ENCODE results near the gene LAMA2.

Gene LAMA2

GRCh38 chr6:129451187-129451586 is 568.2 kb downstream of the LAMA2 start:
- Histone ChIP-seq H3K14ac (ENCODE audit: low read length in 2 of 2) (no peak overlapping the region), H3K23ac (ENCODE audit: low read length in 2 of 2) (no peak overlapping the region), H3K4ac (ENCODE audit: low read depth in 1 of 2, low read length in 2 of 2) (no peak overlapping the region), H3K36me3 (ENCODE audit: control insufficient read depth in 1 of 2, insufficient read depth in 2 of 2, low read depth in 1 of 2, low read length in 2 of 2) (peaks cover 0 to 5% of the 10 kb centered on the region in 2 experiments), H4K8ac (ENCODE audit: low read length) (no peak overlapping the region), H3K4me3 (ENCODE audit: insufficient read depth in 1 of 2, low read depth in 1 of 2, low read length in 2 of 2) (no peak overlapping the region), H3K18ac (ENCODE audit: low read depth in 1 of 2, low read length in 2 of 2) (no peak overlapping the region), H3K4me2 (ENCODE audit: low read length, poor library complexity, severe bottlenecking) (no peak overlapping the region), H2BK120ac (ENCODE audit: low read depth, low read length) (no peak overlapping the region), H2AK5ac (ENCODE audit: low read length, severe bottlenecking) (no peak overlapping the region), H3K27ac (ENCODE audit: low read length, poor library complexity, severe bottlenecking) (no peak overlapping the region), H3K4me1 (ENCODE audit: control insufficient read depth, insufficient read depth, low read depth, low read length) (no peaks in the 10 kb centered on the region), H3K27me3 (ENCODE audit: control insufficient read depth in 1 of 2, insufficient read depth in 1 of 2, low read length in 2 of 2) (no peaks in the 10 kb centered on the region), H2BK15ac (ENCODE audit: low read depth, poor library complexity, severe bottlenecking) (no peak overlapping the region), H2BK12ac (ENCODE audit: low read length in 2 of 2) (no peak overlapping the region), H4K91ac (ENCODE audit: low read length) (no peak overlapping the region), H3K9ac (ENCODE audit: low read length) (no peak overlapping the region), H3K9me3 (ENCODE audit: control insufficient read depth, low read length) (no peaks in the 10 kb centered on the region), H3K79me1 (replicated peaks; ENCODE audit: low read length, poor library complexity, severe bottlenecking) (no peaks in the 10 kb centered on the region), H2BK5ac (ENCODE audit: low read depth, low read length, poor library complexity, severe bottlenecking) (no peak overlapping the region), H2AFZ (ENCODE audit: low read depth, low read length) (no peak overlapping the region)
- DNase-seq, result no peak

GRCh38 chr6:129453073-129453472 is 570.1 kb downstream of the LAMA2 start:
- Histone ChIP-seq H3K9me3 (ENCODE audit: control insufficient read depth, low read length) (no peaks in the 10 kb centered on the region), H3K4ac (ENCODE audit: low read depth in 1 of 2, low read length in 2 of 2) (no peak overlapping the region), H2AFZ (ENCODE audit: low read depth, low read length) (no peak overlapping the region), H2BK15ac (ENCODE audit: low read depth, poor library complexity, severe bottlenecking) (no peak overlapping the region), H4K8ac (ENCODE audit: low read length) (no peak overlapping the region), H3K27ac (ENCODE audit: low read length, poor library complexity, severe bottlenecking) (no peak overlapping the region), H2BK120ac (ENCODE audit: low read depth, low read length) (no peak overlapping the region), H3K4me2 (ENCODE audit: low read length, poor library complexity, severe bottlenecking) (no peak overlapping the region), H2BK12ac (ENCODE audit: low read length in 2 of 2) (no peak overlapping the region), H2AK5ac (ENCODE audit: low read length, severe bottlenecking) (no peak overlapping the region), H3K27me3 (ENCODE audit: control insufficient read depth in 1 of 2, insufficient read depth in 1 of 2, low read length in 2 of 2) (no peaks in the 10 kb centered on the region), H3K4me3 (ENCODE audit: insufficient read depth in 1 of 2, low read depth in 1 of 2, low read length in 2 of 2) (no peak overlapping the region), H3K18ac (ENCODE audit: low read depth in 1 of 2, low read length in 2 of 2) (no peak overlapping the region), H3K14ac (ENCODE audit: low read length in 2 of 2) (no peak overlapping the region), H3K36me3 (ENCODE audit: control insufficient read depth in 1 of 2, insufficient read depth in 2 of 2, low read depth in 1 of 2, low read length in 2 of 2) (peaks cover 0 to 11% of the 10 kb centered on the region in 2 experiments), H2BK5ac (ENCODE audit: low read depth, low read length, poor library complexity, severe bottlenecking) (no peak overlapping the region), H4K91ac (ENCODE audit: low read length) (no peak overlapping the region), H3K23ac (ENCODE audit: low read length in 2 of 2) (no peak overlapping the region), H3K9ac (ENCODE audit: low read length) (no peak overlapping the region), H3K79me1 (replicated peaks; ENCODE audit: low read length, poor library complexity, severe bottlenecking) (no peaks in the 10 kb centered on the region), H3K4me1 (ENCODE audit: control insufficient read depth, insufficient read depth, low read depth, low read length) (no peaks in the 10 kb centered on the region)
- WGBS, result no CpG with 5 or more reads among the region's 3 CpGs
- no peak for DNase-seq

GRCh38 chr6:129454488-129454887 is 571.5 kb downstream of the LAMA2 start:
- no peak overlapping the region for H2BK120ac ChIP-seq (ENCODE audit: low read depth, low read length)
- H3K4me3 ChIP-seq (ENCODE audit: insufficient read depth in 1 of 2, low read depth in 1 of 2, low read length in 2 of 2), result no peak overlapping the region

GRCh38 chr6:129455126-129455769 is 572.3 kb downstream of the LAMA2 start:
- Histone ChIP-seq H4K91ac (ENCODE audit: low read length) (no peak overlapping the region), H2BK120ac (ENCODE audit: low read depth, low read length) (no peak overlapping the region), H3K14ac (ENCODE audit: low read length in 2 of 2) (no peak overlapping the region), H3K9me3 (ENCODE audit: control insufficient read depth, low read length) (no peaks in the 10 kb centered on the region), H3K23ac (ENCODE audit: low read length in 2 of 2) (no peak overlapping the region), H3K36me3 (ENCODE audit: control insufficient read depth in 1 of 2, insufficient read depth in 2 of 2, low read depth in 1 of 2, low read length in 2 of 2) (peaks cover 0 to 17% of the 10 kb centered on the region in 2 experiments), H3K79me1 (replicated peaks; ENCODE audit: low read length, poor library complexity, severe bottlenecking) (no peaks in the 10 kb centered on the region), H4K8ac (ENCODE audit: low read length) (no peak overlapping the region), H3K4me3 (ENCODE audit: insufficient read depth in 1 of 2, low read depth in 1 of 2, low read length in 2 of 2) (no peak overlapping the region), H2AFZ (ENCODE audit: low read depth, low read length) (no peak overlapping the region), H2BK5ac (ENCODE audit: low read depth, low read length, poor library complexity, severe bottlenecking) (no peak overlapping the region), H2BK15ac (ENCODE audit: low read depth, poor library complexity, severe bottlenecking) (no peak overlapping the region), H2BK12ac (ENCODE audit: low read length in 2 of 2) (no peak overlapping the region), H2AK5ac (ENCODE audit: low read length, severe bottlenecking) (no peak overlapping the region), H3K18ac (ENCODE audit: low read depth in 1 of 2, low read length in 2 of 2) (no peak overlapping the region), H3K27me3 (ENCODE audit: control insufficient read depth in 1 of 2, insufficient read depth in 1 of 2, low read length in 2 of 2) (no peaks in the 10 kb centered on the region), H3K27ac (ENCODE audit: low read length, poor library complexity, severe bottlenecking) (no peak overlapping the region), H3K9ac (ENCODE audit: low read length) (no peak overlapping the region), H3K4me2 (ENCODE audit: low read length, poor library complexity, severe bottlenecking) (no peak overlapping the region), H3K4me1 (ENCODE audit: control insufficient read depth, insufficient read depth, low read depth, low read length) (no peaks in the 10 kb centered on the region), H3K4ac (ENCODE audit: low read depth in 1 of 2, low read length in 2 of 2) (no peak overlapping the region)
- 100% methylated on average over 1 of the region's 3 CpGs for WGBS
- DNase-seq, result no peak

More at GRCh38 chr6:129454488-129454887, 571.5 kb downstream of the LAMA2 start:
- no peak overlapping the region for H3K27ac ChIP-seq (ENCODE audit: low read length, poor library complexity, severe bottlenecking)
- H3K14ac ChIP-seq (ENCODE audit: low read length in 2 of 2), result no peak overlapping the region
- no peak overlapping the region for H3K4ac ChIP-seq (ENCODE audit: low read depth in 1 of 2, low read length in 2 of 2)
- H2AFZ ChIP-seq (ENCODE audit: low read depth, low read length), result no peak overlapping the region
- peaks cover 0 to 15% of the 10 kb centered on the region in 2 experiments for H3K36me3 ChIP-seq (ENCODE audit: control insufficient read depth in 1 of 2, insufficient read depth in 2 of 2, low read depth in 1 of 2, low read length in 2 of 2)
- H3K9me3 ChIP-seq (ENCODE audit: control insufficient read depth, low read length), result no peaks in the 10 kb centered on the region
- no peak overlapping the region for H4K8ac ChIP-seq (ENCODE audit: low read length)
- H3K18ac ChIP-seq (ENCODE audit: low read depth in 1 of 2, low read length in 2 of 2), result no peak overlapping the region
- no peak overlapping the region for H2BK15ac ChIP-seq (ENCODE audit: low read depth, poor library complexity, severe bottlenecking)
- no peak overlapping the region for H2BK12ac ChIP-seq (ENCODE audit: low read length in 2 of 2)
- no peak for DNase-seq
- no peak overlapping the region for H2AK5ac ChIP-seq (ENCODE audit: low read length, severe bottlenecking)
- no peak overlapping the region for H4K91ac ChIP-seq (ENCODE audit: low read length)
- H3K4me1 ChIP-seq (ENCODE audit: control insufficient read depth, insufficient read depth, low read depth, low read length), result no peaks in the 10 kb centered on the region
- H2BK5ac ChIP-seq (ENCODE audit: low read depth, low read length, poor library complexity, severe bottlenecking), result no peak overlapping the region
- H3K4me2 ChIP-seq (ENCODE audit: low read length, poor library complexity, severe bottlenecking), result no peak overlapping the region
- no peak overlapping the region for H3K9ac ChIP-seq (ENCODE audit: low read length)
- 93% methylated on average over 1 of the region's 1 CpG for WGBS
- H3K79me1 ChIP-seq (replicated peaks; ENCODE audit: low read length, poor library complexity, severe bottlenecking), result no peaks in the 10 kb centered on the region
- no peak overlapping the region for H3K23ac ChIP-seq (ENCODE audit: low read length in 2 of 2)
- H3K27me3 ChIP-seq (ENCODE audit: control insufficient read depth in 1 of 2, insufficient read depth in 1 of 2, low read length in 2 of 2), result no peaks in the 10 kb centered on the region

Data from mesenchymal stem cell (in vitro differentiated cells and primary cell).